ENCODE data around the gene UNC45B.
"Not testable (repeated sequence)": the region's sequence is repeated elsewhere in the genome, so short reads cannot be mapped to it uniquely, and the experiment has no call there.

Gene UNC45B, protein sequence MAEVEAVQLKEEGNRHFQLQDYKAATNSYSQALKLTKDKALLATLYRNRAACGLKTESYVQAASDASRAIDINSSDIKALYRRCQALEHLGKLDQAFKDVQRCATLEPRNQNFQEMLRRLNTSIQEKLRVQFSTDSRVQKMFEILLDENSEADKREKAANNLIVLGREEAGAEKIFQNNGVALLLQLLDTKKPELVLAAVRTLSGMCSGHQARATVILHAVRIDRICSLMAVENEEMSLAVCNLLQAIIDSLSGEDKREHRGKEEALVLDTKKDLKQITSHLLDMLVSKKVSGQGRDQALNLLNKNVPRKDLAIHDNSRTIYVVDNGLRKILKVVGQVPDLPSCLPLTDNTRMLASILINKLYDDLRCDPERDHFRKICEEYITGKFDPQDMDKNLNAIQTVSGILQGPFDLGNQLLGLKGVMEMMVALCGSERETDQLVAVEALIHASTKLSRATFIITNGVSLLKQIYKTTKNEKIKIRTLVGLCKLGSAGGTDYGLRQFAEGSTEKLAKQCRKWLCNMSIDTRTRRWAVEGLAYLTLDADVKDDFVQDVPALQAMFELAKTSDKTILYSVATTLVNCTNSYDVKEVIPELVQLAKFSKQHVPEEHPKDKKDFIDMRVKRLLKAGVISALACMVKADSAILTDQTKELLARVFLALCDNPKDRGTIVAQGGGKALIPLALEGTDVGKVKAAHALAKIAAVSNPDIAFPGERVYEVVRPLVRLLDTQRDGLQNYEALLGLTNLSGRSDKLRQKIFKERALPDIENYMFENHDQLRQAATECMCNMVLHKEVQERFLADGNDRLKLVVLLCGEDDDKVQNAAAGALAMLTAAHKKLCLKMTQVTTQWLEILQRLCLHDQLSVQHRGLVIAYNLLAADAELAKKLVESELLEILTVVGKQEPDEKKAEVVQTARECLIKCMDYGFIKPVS

DNA sequence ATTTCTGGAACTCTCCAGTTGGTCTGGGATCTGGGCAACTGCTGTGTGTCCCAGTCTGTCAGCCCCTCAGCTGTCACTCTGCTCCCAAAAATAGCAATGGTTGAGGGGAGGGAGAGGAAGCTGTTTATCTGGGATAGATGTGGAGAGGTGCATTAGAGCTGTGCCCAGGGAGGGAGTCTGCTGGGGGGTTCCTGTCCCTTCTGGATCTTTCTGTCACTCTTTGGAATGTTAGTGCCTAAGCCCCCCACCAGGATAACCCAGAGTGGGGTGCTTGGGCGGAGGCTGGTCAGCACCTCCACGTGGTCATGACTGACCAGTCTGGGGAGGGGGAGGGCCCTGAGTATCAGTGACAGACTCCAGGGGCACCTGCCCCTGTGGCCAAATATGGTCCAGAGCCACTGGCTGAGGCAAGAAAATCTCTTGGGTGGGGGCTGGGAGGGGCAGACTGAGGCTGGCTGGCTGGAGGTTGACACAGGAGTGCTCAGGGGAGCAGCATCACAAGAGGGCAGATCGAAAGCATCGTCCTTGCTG, at the start of gene UNC45B:
UNC45B (plus strand) TSS at position 443 of the 531 bp plus-strand sequence. CDS start 447 bp downstream, outside the sequence.
- DNase-seq: no peak

DNA sequence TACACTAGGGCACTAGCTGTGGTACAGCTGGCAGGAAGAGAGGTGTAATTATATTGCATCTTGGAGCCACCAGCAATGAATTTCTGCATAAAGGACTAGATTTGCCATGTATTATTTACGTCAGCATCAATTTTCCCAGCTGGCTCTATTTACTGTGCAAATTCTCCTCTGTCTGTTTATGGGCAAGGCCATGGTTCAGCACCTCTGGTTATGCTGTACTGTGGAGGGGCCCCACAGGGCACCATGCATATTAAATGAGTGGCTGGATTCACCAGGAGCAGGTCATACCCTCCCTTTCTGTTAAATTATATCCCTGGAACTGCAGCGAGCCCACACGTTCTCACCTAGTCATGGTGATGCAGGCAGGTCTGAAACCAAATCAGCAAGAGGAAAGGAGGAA, 47.7 kb upstream of the UNC45B start:
- no peak for DNase-seq

DNA sequence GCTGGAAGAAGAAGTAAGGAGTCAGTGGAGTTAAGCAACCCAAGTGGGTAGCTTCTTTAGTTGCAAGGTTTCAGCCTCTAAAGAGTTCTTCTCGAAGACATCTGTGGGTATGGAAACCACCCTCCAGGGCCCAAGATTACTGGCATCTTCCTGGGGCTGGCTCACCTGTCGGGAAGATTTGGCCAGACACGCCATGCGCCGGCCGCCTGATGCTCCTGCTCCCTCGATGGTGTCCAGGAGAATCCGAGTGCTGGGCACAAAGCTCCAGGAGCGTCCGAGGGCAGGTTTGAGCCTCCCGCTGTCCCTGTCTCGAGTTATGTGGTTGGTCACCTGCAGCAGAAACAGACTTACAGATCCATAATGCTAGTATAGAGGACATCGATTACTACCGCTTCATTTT, 46.6 kb upstream of the UNC45B start:
- DNase-seq: no peak

DNA sequence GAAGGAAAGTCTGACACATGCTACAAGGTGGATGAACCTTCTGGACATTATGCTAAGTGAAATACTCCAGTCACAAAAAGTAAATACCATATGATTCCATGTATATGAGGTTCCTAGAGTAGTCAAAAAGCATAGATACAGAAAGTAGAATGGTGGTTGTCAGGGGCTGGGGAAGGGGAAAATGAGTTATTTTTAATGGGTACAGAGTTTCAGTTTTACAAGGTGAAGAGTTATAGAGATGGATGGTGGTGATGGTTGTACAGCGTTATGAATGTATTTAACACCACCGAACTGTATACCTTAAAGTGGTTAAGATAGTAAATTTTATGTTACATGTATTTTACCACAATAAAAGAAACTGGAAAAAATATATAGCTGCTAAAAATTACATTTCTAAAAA, 45.9 kb upstream of the UNC45B start:
- no peak for DNase-seq

DNA sequence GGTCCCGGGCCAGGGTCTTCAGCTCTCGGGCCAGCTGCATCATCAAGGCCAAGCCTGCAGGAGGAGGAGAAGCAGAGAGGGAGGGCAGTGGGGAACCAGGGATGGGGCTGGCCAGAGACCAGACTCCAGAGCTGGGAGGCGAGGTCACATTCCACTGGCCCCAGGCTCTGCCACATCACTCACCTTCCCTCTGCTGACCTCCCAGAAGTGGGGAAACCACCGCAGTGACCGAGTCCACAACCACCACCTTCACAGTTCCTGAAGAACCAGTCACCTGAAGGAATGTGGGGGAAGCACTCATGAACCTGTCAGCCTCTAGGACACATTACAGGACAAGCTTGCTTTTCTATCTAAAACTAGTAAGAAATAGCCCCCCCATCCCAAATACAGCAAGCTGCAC, 44.3 kb upstream of the UNC45B start:
- DNase-seq: no peak

DNA sequence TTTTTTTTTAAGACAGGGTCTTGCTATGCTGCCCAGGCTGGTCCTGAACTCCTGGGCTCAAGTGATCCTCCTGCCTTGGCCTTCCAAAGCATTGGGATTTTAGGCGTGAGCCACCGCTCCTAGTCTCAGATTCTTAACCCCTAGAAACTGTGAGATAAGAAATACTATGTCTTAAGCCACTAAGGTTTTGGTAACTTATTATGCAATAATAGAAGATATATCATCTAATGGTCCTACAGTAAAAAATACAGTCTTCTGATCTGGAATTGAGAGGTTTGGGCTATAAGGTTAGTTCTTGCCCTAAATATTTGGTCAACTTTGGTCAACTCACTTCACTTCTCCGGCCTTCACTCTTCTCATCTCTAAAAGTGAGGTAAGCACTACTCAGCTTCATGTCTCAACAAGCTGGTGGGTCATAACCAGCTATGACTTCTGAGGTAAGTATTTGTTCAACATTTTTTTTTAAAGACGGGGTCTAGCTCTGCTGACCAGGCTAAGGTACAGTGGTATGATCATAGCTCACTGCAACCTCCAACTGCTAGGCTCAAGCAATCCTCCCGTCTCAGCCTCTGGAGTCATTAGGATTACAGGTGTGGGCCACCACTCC, 42.7 kb upstream of the UNC45B start:
- DNase-seq: no peak

DNA sequence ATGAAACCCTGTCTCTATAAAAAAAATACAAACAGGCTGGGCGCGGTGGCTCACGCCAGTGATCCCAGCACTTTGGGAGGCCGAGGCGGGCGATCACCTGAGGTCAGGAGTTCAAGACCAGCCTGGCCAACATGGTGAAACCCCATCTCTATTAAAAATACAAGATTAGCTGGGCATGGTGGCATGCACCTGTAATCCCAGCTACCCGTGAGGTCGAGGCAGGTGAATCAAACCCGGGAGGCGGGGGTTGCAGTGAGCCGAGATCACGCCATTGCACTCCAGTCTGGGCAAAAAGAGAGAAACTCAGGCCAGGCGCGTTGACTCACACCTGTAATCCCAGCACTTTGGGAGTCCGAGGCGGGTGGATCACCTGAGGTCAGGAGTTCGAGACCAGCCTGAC, 36.8 kb upstream of the UNC45B start:
- not testable (repeated sequence) for DNase-seq

DNA sequence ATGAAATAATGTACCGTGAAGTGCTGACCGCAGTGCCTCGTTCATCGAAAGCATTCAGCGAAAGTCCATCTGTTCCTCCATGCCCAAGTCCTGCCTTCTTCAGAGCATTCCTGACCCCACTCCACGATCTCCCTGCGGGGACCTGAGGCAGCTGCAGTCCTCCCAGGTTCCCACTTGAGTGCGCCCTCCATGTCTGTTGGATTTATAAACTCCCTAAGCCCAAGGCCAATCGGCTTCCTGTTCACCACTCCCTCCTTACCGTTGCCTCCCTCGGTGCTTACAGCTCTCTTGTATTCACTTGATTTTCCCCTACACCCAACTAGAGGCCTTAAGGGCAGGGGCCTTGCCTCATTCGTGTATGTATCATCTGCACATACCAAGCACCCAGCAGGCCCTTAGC, 30.8 kb upstream of the UNC45B start:
- no peak for DNase-seq

DNA sequence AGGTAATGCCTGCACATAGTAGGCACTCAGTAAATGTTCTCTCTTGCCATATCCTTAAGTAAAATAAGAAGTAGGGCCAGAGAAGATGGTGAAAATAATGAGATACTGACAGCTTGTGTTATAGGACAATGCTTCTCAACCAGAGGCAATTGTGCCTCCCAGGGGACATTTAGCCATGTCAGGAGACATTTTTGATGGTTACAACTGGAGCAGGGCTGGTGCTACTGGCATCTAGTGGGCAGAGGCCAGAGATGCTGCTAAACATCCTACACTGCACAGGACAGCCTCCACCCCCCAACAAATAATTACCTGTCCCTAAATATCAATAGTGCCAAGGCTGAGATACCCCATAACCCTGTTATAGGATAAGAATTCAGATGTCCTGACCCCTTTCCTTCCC, 29.6 kb upstream of the UNC45B start:
- no peak for DNase-seq

DNA sequence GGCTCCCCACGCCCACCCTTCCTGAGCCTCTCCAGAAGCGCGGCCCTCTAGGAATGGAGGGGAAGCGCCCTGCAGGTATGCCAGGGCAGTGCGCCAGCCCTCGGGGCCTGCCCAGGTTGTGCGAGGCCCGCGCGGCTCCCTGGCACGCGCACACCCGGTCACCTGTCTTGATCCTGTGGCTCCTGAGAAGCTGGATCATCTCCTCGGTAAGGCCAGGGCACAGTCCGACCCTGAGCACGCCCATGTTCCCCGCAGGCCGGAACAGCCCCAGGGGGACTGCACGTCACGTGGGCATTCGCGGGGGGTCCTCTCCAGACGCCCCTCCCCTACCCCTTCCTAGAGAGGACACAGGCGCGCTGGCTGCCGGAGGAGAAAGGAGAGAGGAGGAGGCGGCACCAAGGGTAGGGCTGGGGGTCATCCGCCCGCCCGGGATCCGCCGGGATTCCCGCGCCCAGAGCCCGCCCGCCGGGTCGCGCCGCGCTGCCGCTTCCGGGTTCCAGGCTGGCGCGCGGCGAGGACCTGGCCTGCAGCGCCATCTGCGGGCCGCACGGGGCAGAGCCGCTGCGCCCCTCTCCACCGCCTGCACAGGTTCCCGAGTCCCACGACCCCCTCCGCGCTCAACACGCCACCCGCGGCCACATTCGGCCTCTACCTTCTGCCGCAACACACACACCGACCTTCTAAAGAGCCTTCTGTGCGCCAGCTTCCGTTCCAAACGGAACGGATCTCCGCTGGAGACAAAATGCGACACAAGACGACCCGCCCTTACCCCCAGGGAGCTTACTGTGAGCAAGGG, 28.0 kb upstream of the UNC45B start, which contains the start of gene RAD51D:
RAD51D (minus strand) TSS at position 491 of the 796 bp plus-strand sequence; CDS start at position 244, 247 bp downstream.
- peak in 13 of 14 donors; percentile 11 to 81 (median 54) for DNase-seq

DNA sequence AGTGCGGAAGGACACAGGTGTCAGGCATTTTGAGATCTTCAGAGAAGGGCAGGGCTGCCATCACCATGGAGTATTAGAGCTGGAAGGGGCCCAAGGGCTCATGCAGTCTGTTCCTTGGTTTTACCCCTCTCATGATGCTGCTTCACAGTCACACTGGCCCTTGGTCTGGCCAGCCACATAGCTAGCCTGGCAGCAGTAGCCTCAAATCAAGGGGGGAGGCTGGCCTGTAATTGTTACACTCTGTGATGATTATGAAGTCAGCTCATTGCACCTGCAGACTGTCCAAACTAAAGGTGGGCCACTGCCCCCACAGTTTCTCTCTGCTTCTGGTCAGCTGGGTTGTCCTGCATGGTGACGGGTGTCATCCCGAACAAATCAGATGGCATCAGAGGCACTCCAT, 26.3 kb upstream of the UNC45B start, which contains the start of gene FNDC8:
FNDC8 (plus strand) TSS at position 301 of the 400 bp plus-strand sequence; CDS start at position 380, 79 bp downstream.
- no peak for DNase-seq

DNA sequence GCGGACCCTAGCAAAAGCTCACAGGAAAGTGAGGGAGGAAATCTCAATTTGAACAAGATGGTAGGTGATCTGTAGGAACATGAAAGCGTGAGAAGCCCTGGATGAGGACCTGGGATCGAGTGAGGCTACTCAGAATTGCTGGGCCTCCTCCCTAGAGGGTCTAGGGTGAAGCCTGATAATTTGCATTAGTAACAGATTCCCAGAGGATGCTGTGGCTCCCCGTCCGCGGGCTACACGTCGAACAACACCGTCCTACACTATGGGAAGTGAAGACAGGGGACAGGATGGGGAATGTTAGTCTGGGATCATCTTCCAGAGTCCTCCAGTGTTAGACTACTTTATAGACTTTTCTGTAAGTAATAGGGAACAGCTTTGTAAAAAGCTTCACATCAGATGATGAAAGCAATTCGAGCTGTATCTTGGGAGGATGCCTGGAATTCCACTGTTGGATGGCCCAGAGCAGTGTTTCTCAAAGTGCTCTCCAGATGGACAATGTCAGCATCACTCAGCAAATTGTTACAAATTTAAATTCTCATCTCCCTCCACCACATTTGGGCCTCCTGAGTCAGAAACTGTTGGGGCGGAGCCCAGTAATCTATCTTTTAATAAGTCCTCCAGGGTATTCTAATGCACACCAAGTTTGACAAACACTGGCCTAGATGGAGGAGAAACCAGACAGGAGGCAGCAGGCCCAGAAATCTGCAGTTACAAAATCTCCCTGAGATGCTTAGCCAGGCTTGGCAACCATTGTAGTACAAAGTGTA, 19.7 kb upstream of the UNC45B start:
- no peak for DNase-seq

DNA sequence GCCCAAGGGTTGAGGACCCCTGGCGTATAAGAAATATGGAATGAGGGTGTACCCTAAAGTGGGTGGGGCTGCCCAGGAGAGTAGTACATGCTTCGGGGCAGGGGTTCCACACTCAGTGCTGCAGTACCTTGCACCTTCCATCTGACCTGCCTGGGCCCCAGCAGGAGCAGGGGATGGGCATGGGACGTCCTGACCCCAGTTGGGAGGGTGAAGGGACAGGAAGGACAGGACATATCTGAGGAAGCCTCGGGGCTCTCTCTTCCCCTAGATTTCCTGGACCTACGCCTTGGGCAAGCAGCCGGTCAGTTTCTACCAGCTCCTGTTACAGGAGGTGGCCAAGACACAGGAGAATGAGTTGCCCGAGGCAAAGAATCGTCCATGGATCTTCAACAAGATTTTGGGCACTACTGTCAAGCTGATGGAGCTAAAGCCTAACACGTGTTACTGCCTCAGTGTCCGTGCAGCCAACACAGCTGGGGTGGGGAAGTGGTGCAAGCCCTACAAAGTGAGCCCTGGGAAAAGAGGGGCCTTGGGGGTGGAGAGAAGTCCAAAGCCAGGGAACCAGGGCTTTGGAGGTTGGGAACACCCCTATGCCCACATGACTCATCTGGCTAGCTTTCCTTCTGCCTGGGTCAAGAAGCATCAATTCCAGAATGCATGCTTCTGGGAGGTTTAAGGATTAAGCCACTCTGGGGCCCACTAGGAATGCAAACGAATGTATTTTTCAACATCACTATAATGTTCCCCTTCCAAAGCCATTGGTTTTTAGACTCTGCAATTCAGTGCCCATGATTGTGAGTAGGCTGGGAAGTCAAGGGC, 18.3 kb upstream of the UNC45B start:
- no peak for DNase-seq

DNA sequence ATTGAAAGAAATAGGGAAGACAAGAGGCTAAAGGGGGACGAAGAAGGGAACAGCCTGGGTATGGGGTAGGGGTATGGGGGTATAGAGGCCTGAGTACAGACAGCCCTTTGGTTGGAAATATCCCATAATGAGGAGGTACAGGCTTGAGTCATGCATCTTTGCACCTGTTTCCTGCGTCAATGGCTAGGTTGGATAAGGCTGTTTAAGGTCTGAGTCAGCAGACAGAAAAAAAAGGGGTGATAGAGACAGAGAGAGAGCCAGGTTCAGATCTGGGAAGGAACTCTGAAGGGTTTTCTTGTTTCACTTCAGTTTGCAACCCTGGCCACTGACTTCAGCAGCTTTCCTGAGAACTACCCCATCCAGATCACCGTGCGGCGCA, 17.7 kb upstream of the UNC45B start:
- DNase-seq: no peak

DNA sequence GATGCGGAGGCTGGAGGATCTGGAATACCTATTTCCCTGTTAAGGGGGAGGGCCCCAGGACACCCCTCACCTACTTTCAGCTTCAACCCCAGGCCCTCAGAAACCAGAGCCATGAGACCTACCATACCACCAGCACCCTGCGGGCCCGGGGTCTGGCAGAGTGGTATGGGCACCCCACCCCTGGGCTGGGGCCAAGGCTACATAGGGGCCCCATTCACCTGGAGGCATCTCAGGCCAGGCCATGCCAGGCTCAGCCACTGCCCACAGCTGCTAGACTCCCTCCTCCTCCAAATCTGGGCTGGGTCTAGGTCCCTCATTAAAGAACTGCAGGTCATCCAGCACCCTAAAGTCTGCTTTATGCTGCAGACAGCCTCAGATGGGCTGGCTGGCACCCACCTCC, 17.2 kb upstream of the UNC45B start:
- DNase-seq: no peak

DNA sequence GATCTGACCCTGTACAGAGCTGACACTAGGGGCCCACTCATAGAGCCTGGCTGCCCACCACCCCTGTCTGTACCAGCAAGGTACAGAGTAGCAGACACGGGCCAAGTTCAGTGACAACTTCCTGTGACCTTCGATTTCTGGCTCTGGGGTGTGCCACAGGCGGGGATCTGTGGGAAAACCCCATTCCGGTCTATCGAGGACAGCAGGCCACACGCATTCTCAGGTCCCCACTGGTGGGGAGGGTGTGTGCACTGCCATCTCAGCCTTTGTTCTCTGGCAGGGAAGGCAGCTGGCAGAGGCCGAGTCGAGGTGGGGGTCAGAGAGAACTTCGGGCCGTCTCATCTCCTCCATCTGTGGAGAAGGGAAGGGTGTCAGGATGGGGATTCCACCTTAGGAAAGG, 15.5 kb upstream of the UNC45B start:
- no peak for DNase-seq

DNA sequence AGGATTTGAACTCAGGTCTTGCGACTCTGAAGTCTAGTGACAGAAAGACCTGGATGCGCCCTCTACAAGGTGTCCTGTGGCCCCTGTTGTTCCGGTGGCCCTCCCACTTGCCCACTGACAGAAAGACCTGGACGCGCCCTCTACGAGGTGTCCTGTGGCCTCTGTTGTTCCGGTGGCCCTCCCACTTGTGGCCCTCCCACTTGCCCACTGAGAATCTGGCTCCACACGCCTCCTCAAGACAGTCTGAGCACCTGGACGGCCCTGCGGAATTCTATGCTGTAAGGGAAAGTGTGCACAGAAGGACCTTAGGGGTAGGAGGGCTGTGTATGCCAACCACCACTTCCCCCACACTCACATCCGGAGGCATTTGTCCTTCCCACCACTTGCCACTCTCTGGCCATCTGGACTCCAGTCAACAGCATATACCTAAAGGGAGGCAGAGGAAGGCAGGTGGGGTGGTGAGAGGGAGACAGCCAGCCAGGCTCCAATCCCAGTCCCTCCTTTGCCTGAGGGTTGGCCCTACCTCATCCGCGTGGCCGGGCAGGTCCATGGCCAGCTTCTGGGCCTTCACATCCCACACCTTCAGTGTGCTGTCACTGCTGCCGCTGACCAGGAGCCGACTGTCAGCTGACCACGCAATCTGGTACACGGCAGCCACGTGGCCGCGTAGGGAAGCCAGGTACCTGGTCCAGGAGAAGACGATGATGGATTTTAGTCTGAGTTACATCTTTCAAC, 14.6 kb upstream of the UNC45B start:
- no peak for DNase-seq

DNA sequence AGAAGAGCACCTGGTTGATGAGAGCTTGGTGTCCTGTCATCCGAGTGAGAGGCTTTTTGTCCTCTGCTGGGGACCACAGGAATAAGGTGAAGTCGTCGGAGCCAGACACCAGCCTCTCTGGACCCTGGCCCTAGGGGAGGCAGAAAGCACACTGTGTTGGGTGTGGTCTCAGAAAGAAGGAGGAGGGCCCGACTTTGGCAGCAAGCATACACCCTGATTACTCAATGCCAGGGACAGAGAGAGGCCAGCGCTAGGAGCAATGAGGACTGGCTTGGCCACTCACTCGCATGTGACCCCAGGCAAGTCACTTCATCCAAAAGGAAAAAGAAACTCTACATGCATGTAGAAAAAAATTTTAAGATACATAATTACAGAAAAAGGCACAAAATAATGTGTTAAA, 12.3 kb upstream of the UNC45B start:
- no peak for DNase-seq

DNA sequence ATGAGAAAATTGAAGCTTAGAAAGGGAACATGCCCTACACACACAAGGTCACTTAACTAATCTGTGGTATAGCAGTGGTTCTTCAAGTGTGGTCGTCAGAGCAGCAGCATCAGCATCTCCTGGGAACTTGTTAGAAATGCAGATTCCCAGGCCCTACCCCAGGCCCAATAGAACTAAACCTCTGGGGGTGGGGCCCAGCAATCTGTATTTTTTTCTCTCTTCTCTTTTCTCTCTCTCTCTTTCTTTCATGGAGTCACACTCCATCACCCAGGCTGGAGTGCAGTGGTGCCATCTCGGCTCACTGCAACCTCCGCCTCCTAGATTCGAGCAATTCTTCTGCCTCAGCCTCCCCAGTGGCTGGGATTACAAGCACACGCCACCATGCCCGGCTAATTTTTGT, 9.4 kb upstream of the UNC45B start:
- DNase-seq: no peak

Measured in C1 segment of cervical spinal cord (tissue), 14 donors.